22Rv1 (cell line): ENCODE results near the gene DIP2C.

Experiments
- H3K27ac ChIP-seq: fragments of 450-650 bp; 2 replicates; pipeline ENCODE4 v1.5.1; 2017
- CTCF ChIP-seq: fragments of 450-650 bp; IDR thresholded peaks from 2 replicates; pipeline ENCODE4 v1.5.1; 2017; ENCODE audit warnings: mild to moderate bottlenecking
- ZFX ChIP-seq: fragments of 450-650 bp; IDR thresholded peaks from 2 replicates; pipeline ENCODE4 v1.6.1; 2017; ENCODE audit warnings: antibody characterized with exemption, borderline replicate concordance

Gene DIP2C

GRCh38 chr10:278707-279106, 410.8 kb downstream of the DIP2C start:
- TF ChIP-seq ZFX (no peak), CTCF (no peak)
- H3K27ac ChIP-seq, result no peak overlapping the region

GRCh38 chr10:277963-278362, 411.5 kb downstream of the DIP2C start:
- TF ChIP-seq ZFX, result no peak
- TF ChIP-seq CTCF, result no peak
- no peak overlapping the region for H3K27ac ChIP-seq

GRCh38 chr10:275680-276079, 413.8 kb downstream of the DIP2C start:
- no peak for TF ChIP-seq CTCF
- no peak for TF ChIP-seq ZFX
- no peak overlapping the region for H3K27ac ChIP-seq

- no peak overlapping the region for H3K27ac ChIP-seq
- TF ChIP-seq ZFX (no peak), CTCF (no peak)
Measured at GRCh38 chr10:274866-275265, 414.6 kb downstream of the DIP2C start.

- no peak for TF ChIP-seq CTCF
- no peak for TF ChIP-seq ZFX
- no peak overlapping the region for H3K27ac ChIP-seq
Measured at GRCh38 chr10:273088-273487, 416.4 kb downstream of the DIP2C start.

GRCh38 chr10:271722-272121, 417.7 kb downstream of the DIP2C start:
- H3K27ac ChIP-seq, result no peak overlapping the region
- TF ChIP-seq ZFX, result no peak
- TF ChIP-seq CTCF, result no peak

GRCh38 chr10:271201-271600, 418.3 kb downstream of the DIP2C start:
- TF ChIP-seq ZFX, result no peak
- TF ChIP-seq CTCF, result no peak
- no peak overlapping the region for H3K27ac ChIP-seq
